Measurements from ENCODE around the gene RNF183.

The RNF183 gene

DNA sequence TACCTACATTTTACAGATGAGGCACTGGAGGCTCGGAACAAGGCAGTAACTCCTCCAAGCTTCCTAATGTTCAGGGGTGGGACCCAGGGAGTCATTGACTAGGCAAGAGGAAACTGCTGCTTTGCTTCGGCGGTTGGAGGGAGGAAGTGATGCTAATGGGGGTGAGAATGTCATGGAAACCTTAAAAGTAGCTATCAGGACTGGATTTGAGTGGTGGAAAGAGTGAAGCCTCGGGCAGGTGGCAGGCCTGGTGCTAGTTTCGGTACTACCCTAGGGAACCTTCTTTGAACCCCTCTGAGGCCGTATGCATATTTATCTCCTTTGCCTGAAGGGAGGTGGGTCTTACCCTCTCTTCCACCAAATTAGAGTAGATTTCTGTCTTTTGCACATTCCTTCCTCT, 47.8 kb upstream of the RNF183 start:
- no peaks in the 10 kb centered on the region for H3K36me3 ChIP-seq (ENCODE audit: low read length)
- H3K4me2 ChIP-seq (ENCODE audit: low read depth, low read length, poor library complexity, severe bottlenecking): no peak overlapping the region
- H3K4me3 ChIP-seq (ENCODE audit: insufficient read depth, low read length, poor library complexity, severe bottlenecking): no peak overlapping the region
- H4K20me1 ChIP-seq (ENCODE audit: low read depth, low read length): no peaks in the 10 kb centered on the region
- H3F3A ChIP-seq (ENCODE audit: insufficient read depth): no peaks in the 10 kb centered on the region
- H3K9me3 ChIP-seq (ENCODE audit: insufficient read depth, low read length): no peaks in the 10 kb centered on the region
- no peak overlapping the region for H3K9ac ChIP-seq (ENCODE audit: low read length)
- no peak overlapping the region for H2AFZ ChIP-seq (ENCODE audit: low read depth, low read length, severe bottlenecking)
- H3K27me3 ChIP-seq (ENCODE audit: low read length): no peaks in the 10 kb centered on the region
- H3K79me2 ChIP-seq (ENCODE audit: insufficient read depth, low read length): no peaks in the 10 kb centered on the region
- TF ChIP-seq CTCF (IDR thresholded peaks at IDR 0.05; ENCODE audit: insufficient read depth, low read length, poor library complexity, severe bottlenecking): no peak
- TF ChIP-seq EZH2phosphoT487 (conservative IDR thresholded peaks at IDR 0.05; ENCODE audit: low read length): no peak
- no peaks in the 10 kb centered on the region for H3K9me2 ChIP-seq (replicated peaks; ENCODE audit: insufficient read depth, low read length)
- H3K27ac ChIP-seq (ENCODE audit: low read depth, low read length): no peak overlapping the region

- peak overlapping the region; percentile 9 for H2AFZ ChIP-seq (ENCODE audit: low read depth, low read length, severe bottlenecking)
- no peaks in the 10 kb centered on the region for H3K9me3 ChIP-seq (ENCODE audit: insufficient read depth, low read length)
- H3K9me2 ChIP-seq (replicated peaks; ENCODE audit: insufficient read depth, low read length): no peaks in the 10 kb centered on the region
- no peak overlapping the region for H3K27ac ChIP-seq (ENCODE audit: low read depth, low read length)
- H4K20me1 ChIP-seq (ENCODE audit: low read depth, low read length): no peaks in the 10 kb centered on the region
- H3K9ac ChIP-seq (ENCODE audit: low read length): no peak overlapping the region; the same call in 1 of the 2 replicates
- peak overlapping the region; percentile 44 for H3K4me2 ChIP-seq (ENCODE audit: low read depth, low read length, poor library complexity, severe bottlenecking)
- H3K36me3 ChIP-seq (ENCODE audit: low read length): no peaks in the 10 kb centered on the region
- TF ChIP-seq EZH2phosphoT487 (conservative IDR thresholded peaks at IDR 0.05; ENCODE audit: low read length) (no peak), CTCF (IDR thresholded peaks at IDR 0.05; ENCODE audit: insufficient read depth, low read length, poor library complexity, severe bottlenecking) (no peak)
- no peaks in the 10 kb centered on the region for H3F3A ChIP-seq (ENCODE audit: insufficient read depth)
- peak overlapping the region; percentile 43 for H3K4me3 ChIP-seq (ENCODE audit: insufficient read depth, low read length, poor library complexity, severe bottlenecking)
- H3K79me2 ChIP-seq (ENCODE audit: insufficient read depth, low read length): no peaks in the 10 kb centered on the region
- H3K27me3 ChIP-seq (ENCODE audit: low read length): no peaks in the 10 kb centered on the region
These were observed 47.0 kb upstream of the RNF183 start for GRCh38 chr9:113350107-113350661.

GRCh38 chr9:113349445-113350094, 46.4 kb upstream of the RNF183 start, which contains the start of gene BSPRY:
Gene BSPRY (plus strand): TSS chr9:113349541. CDS start chr9:113349580, 39 bp downstream.
- Histone ChIP-seq H3K9me3 (ENCODE audit: insufficient read depth, low read length) (no peaks in the 10 kb centered on the region), H3K9ac (ENCODE audit: low read length) (no peak within 1 kb of the TSS; the same call in 1 of the 2 replicates), H3K4me3 (ENCODE audit: insufficient read depth, low read length, poor library complexity, severe bottlenecking) (peak within 1 kb of the TSS; percentile 43), H3K4me2 (ENCODE audit: low read depth, low read length, poor library complexity, severe bottlenecking) (peak within 1 kb of the TSS; percentile 44), H2AFZ (ENCODE audit: low read depth, low read length, severe bottlenecking) (peak within 1 kb of the TSS; percentile 9), H3F3A (ENCODE audit: insufficient read depth) (no peaks in the 10 kb centered on the region), H3K9me2 (replicated peaks; ENCODE audit: insufficient read depth, low read length) (no peaks in the 10 kb centered on the region), H4K20me1 (ENCODE audit: low read depth, low read length) (no peaks in the 10 kb centered on the region), H3K36me3 (ENCODE audit: low read length) (no peaks in the 10 kb centered on the region), H3K27ac (ENCODE audit: low read depth, low read length) (no peak within 1 kb of the TSS), H3K27me3 (ENCODE audit: low read length) (no peaks in the 10 kb centered on the region), H3K79me2 (ENCODE audit: insufficient read depth, low read length) (no peaks in the 10 kb centered on the region)
- TF ChIP-seq CTCF (IDR thresholded peaks at IDR 0.05; ENCODE audit: insufficient read depth, low read length, poor library complexity, severe bottlenecking) (no peak), EZH2phosphoT487 (conservative IDR thresholded peaks at IDR 0.05; ENCODE audit: low read length) (no peak)
